Measurements from ENCODE around the gene CNST.

GRCh38 chr1:246639732-246640131 lies 73.5 kb downstream of the CNST start:
- TF ChIP-seq, protein P1, sequence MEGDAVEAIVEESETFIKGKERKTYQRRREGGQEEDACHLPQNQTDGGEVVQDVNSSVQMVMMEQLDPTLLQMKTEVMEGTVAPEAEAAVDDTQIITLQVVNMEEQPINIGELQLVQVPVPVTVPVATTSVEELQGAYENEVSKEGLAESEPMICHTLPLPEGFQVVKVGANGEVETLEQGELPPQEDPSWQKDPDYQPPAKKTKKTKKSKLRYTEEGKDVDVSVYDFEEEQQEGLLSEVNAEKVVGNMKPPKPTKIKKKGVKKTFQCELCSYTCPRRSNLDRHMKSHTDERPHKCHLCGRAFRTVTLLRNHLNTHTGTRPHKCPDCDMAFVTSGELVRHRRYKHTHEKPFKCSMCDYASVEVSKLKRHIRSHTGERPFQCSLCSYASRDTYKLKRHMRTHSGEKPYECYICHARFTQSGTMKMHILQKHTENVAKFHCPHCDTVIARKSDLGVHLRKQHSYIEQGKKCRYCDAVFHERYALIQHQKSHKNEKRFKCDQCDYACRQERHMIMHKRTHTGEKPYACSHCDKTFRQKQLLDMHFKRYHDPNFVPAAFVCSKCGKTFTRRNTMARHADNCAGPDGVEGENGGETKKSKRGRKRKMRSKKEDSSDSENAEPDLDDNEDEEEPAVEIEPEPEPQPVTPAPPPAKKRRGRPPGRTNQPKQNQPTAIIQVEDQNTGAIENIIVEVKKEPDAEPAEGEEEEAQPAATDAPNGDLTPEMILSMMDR (IDR thresholded peaks at IDR 0.05) = no peak
- TF ChIP-seq POLR2A (IDR thresholded peaks at IDR 0.05) = no peak

Data from lower leg skin (tissue), 3 donors.